CD14-positive monocyte (primary cell): ENCODE results near the gene TENT5C. TPM values are rescaled to one million over a fixed set of nuclear protein-coding genes. Genes with fewer than 3 reads are reported as not detected.

Experiments
- DNase-seq, 3 donors: peaks; one replicate each; pipeline ENCODE4 v3.0.0-alpha.2; 2011 to 2022
- H2AFZ ChIP-seq: 2 replicates; pipeline ENCODE4 v1.6.0; 2012; ENCODE audit warnings: mild to moderate bottlenecking, low read depth, low read length, inconsistent platforms; ENCODE audit not compliant: insufficient read depth, poor library complexity, severe bottlenecking
- H3K27ac ChIP-seq, 2 donors: 1 replicate in 1 of 2; 2 replicates in 1 of 2; pipeline ENCODE4 v1.5.1; 2012 to 2013; ENCODE audit warnings: low read length in 2 of 2, control low read depth in 1 of 2, inconsistent platforms in 1 of 2, low read depth in 1 of 2, mild to moderate bottlenecking in 1 of 2
- H3K27me3 ChIP-seq, 2 donors: one replicate each; pipeline versions ENCODE4 v1.6.0 to v1.6.1; 2011 to 2013; ENCODE audit warnings: low read length in 2 of 2; ENCODE audit not compliant: control insufficient read depth in 2 of 2, insufficient read depth in 2 of 2
- H3K36me3 ChIP-seq, 2 donors: replicated peaks in 1 of 2; 1 replicate in 1 of 2; 2 replicates in 1 of 2; pipeline versions ENCODE4 v1.5.1 to v1.6.1; 2012 to 2013; ENCODE audit warnings: low read length in 2 of 2, control low read depth in 1 of 2, inconsistent platforms in 1 of 2, mild to moderate bottlenecking in 1 of 2; ENCODE audit not compliant: insufficient read depth in 2 of 2, control insufficient read depth in 1 of 2
- H3K4me1 ChIP-seq, 2 donors: 1 replicate in 1 of 2; 2 replicates in 1 of 2; pipeline versions ENCODE4 v1.5.1 to v1.6.1; 2012 to 2013; ENCODE audit warnings: low read length in 2 of 2, control low read depth in 1 of 2, inconsistent platforms in 1 of 2, mild to moderate bottlenecking in 1 of 2, moderate library complexity in 1 of 2; ENCODE audit not compliant: insufficient read depth in 2 of 2, control insufficient read depth in 1 of 2
- H3K4me2 ChIP-seq: replicated peaks from 2 replicates; pipeline ENCODE3; 2012; ENCODE audit warnings: low read length, moderate library complexity, mild to moderate bottlenecking; ENCODE audit not compliant: poor library complexity, severe bottlenecking; ENCODE audit errors: extremely low read depth
- H3K4me3 ChIP-seq, 3 experiments: fragments of 200-600 bp in 1 of 3; sonication (generic) in 1 of 3; replicated peaks in 1 of 3; 1 replicate in 2 of 3; 2 replicates in 1 of 3; pipeline ENCODE4 v1.5.1; 2011 to 2013; ENCODE audit warnings: low read length in 3 of 3, mild to moderate bottlenecking in 3 of 3, control low read depth in 2 of 3, low read depth in 2 of 3, inconsistent platforms in 1 of 3, moderate library complexity in 1 of 3
- H3K79me2 ChIP-seq: 2 replicates; pipeline ENCODE4 v1.6.0; 2012; ENCODE audit warnings: mild to moderate bottlenecking, control low read depth, inconsistent platforms, low read length, moderate library complexity; ENCODE audit not compliant: insufficient read depth
- H3K9ac ChIP-seq: 2 replicates; pipeline ENCODE4 v1.6.0; 2017; ENCODE audit warnings: low read length, mild to moderate bottlenecking; ENCODE audit not compliant: insufficient read depth, poor library complexity, severe bottlenecking
- H3K9me3 ChIP-seq, 2 donors: replicated peaks in 1 of 2; 1 replicate in 1 of 2; 2 replicates in 1 of 2; pipeline versions ENCODE4 v1.5.1 to v1.6.1; 2012 to 2013; ENCODE audit warnings: low read length in 2 of 2, control low read depth in 1 of 2; ENCODE audit not compliant: control insufficient read depth in 1 of 2, insufficient read depth in 1 of 2
- H4K20me1 ChIP-seq: 2 replicates; pipeline ENCODE4 v1.6.0; 2012; ENCODE audit warnings: mild to moderate bottlenecking, low read length, control low read depth, moderate library complexity; ENCODE audit not compliant: insufficient read depth
- H3K27ac Mint-ChIP-seq, 7 donors: one replicate each; pipeline ENCODE4 v1.8.0; 2020; ENCODE audit warnings: mild to moderate bottlenecking in 7 of 7, mixed read lengths in 7 of 7, moderate library complexity in 6 of 7, inconsistent platforms in 2 of 7
- H3K27me3 Mint-ChIP-seq, 3 donors: one replicate each; pipeline ENCODE4 v1.8.0; 2021 to 2022; ENCODE audit warnings: low read depth in 3 of 3, mild to moderate bottlenecking in 3 of 3, mixed read lengths in 3 of 3, moderate library complexity in 3 of 3, inconsistent platforms in 1 of 3
- H3K36me3 Mint-ChIP-seq, 2 donors: one replicate each; pipeline ENCODE4 v1.8.0; 2020; ENCODE audit warnings: mixed read lengths in 2 of 2, inconsistent platforms in 1 of 2, mild to moderate bottlenecking in 1 of 2
- H3K4me1 Mint-ChIP-seq: one replicate; pipeline ENCODE4 v1.8.0; 2020; ENCODE audit warnings: mild to moderate bottlenecking, mixed read lengths
- H3K4me3 Mint-ChIP-seq, 2 donors: one replicate each; pipeline ENCODE4 v1.8.0; 2020; ENCODE audit warnings: mild to moderate bottlenecking in 2 of 2, mixed read lengths in 2 of 2, moderate library complexity in 1 of 2
- H3K9me3 Mint-ChIP-seq, 7 donors: one replicate each; pipeline ENCODE4 v1.8.0; 2020 to 2022; ENCODE audit warnings: mixed read lengths in 7 of 7, mild to moderate bottlenecking in 6 of 7, moderate library complexity in 6 of 7, inconsistent platforms in 2 of 7
- WGBS: methylation state at CpG from one replicate; pipeline ENCODE4 v1.1.5; 2013; ENCODE audit warnings: missing lambda C conversion rate; ENCODE audit not compliant: insufficient coverage; 5-methylcytosine and 5-hydroxymethylcytosine counted together
- intact Hi-C, 2 donors: fragments of 100-400 bp; cut with micrococcal nuclease; formaldehyde crosslinking; loops; one replicate each; pipeline versions ENCODE4 v1.15.0 to v1.15.1; 2023
- polyA plus RNA-seq, 3 donors: library from polyadenylated mRNA; depleted of rRNA in 1 of 3; unstranded in 2 of 3; stranded (reverse) in 1 of 3; fragments of 300-500 nt in 2 of 3; fragments of >200 nt in 1 of 3; fragmentation: Illumina TruSeq in 2 of 3; gene quantifications; 1 replicate in 2 of 3; 2 replicates in 1 of 3; pipeline ENCODE4 v1.2.3, GENCODE V29; 2012 to 2021
- TF ChIP-seq, protein P1 (sequence below): fragments of 200-600 bp; IDR thresholded peaks from one replicate; pipeline ENCODE4 v1.8.0; 2022; ENCODE audit warnings: antibody characterized with exemption, mild to moderate bottlenecking

The TENT5C gene
- polyA plus RNA-seq, 3 donors, result 0.17 to 0.69 (median 0.27) TPM

DNA sequence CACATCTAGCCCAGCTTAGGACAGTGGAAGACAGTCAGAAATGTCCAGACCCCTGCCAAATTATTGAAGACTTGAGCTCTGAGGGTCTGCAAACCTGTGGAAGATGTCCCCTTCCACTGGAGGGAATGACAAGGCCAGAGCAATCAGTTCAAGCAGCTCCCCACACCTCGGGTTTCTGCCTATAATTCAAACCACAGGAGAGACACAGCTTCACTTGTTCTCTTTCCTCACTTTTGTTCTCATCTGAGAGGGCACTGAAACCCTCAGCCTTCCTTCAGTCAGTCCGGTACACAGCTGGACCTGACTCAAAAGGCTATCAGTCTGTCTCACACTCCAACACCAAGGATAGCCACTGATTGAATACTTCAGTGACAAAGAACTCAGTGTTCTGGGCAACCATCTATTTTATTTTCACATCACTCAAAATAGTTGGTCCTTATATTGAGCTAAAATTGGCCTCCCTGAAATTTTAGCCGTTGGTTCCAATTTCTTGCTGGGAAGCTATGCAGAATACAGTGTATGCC is 70.1 kb downstream of the TENT5C start:
- H3K79me2 ChIP-seq, result no peaks in the 10 kb centered on the region
- no peak overlapping the region for H2AFZ ChIP-seq
- H3K4me3 Mint-ChIP-seq, result no peak overlapping the region
- no peaks in the 10 kb centered on the region for H3K27me3 ChIP-seq
- peaks cover 1 to 3% (median 2%) of the 10 kb centered on the region in 3 donors for H3K27me3 Mint-ChIP-seq
- H3K36me3 Mint-ChIP-seq, result no peaks in the 10 kb centered on the region
- H3K9ac ChIP-seq, result no peak overlapping the region
- H3K27ac ChIP-seq, result no peak overlapping the region
- 75% methylated on average over 2 of the region's 3 CpGs for WGBS
- H3K4me3 ChIP-seq, result no peak overlapping the region
- peaks cover 14% of the 10 kb centered on the region for H3K4me1 Mint-ChIP-seq
- H4K20me1 ChIP-seq, result no peaks in the 10 kb centered on the region
- H3K9me3 Mint-ChIP-seq, result peaks cover 0 to 1% (median 0%) of the 10 kb centered on the region in 7 donors
- DNase-seq, result no peak
- TF ChIP-seq, protein P1, sequence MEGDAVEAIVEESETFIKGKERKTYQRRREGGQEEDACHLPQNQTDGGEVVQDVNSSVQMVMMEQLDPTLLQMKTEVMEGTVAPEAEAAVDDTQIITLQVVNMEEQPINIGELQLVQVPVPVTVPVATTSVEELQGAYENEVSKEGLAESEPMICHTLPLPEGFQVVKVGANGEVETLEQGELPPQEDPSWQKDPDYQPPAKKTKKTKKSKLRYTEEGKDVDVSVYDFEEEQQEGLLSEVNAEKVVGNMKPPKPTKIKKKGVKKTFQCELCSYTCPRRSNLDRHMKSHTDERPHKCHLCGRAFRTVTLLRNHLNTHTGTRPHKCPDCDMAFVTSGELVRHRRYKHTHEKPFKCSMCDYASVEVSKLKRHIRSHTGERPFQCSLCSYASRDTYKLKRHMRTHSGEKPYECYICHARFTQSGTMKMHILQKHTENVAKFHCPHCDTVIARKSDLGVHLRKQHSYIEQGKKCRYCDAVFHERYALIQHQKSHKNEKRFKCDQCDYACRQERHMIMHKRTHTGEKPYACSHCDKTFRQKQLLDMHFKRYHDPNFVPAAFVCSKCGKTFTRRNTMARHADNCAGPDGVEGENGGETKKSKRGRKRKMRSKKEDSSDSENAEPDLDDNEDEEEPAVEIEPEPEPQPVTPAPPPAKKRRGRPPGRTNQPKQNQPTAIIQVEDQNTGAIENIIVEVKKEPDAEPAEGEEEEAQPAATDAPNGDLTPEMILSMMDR, result no peak
- intact Hi-C loops, result no loop called here
- H3K9me3 ChIP-seq, result no peaks in the 10 kb centered on the region
- no peaks in the 10 kb centered on the region for H3K36me3 ChIP-seq
- H3K4me1 ChIP-seq, result peaks cover 11% of the 10 kb centered on the region in 2 donors
- H3K4me2 ChIP-seq, result no peak overlapping the region
- no peak overlapping the region for H3K27ac Mint-ChIP-seq

DNA sequence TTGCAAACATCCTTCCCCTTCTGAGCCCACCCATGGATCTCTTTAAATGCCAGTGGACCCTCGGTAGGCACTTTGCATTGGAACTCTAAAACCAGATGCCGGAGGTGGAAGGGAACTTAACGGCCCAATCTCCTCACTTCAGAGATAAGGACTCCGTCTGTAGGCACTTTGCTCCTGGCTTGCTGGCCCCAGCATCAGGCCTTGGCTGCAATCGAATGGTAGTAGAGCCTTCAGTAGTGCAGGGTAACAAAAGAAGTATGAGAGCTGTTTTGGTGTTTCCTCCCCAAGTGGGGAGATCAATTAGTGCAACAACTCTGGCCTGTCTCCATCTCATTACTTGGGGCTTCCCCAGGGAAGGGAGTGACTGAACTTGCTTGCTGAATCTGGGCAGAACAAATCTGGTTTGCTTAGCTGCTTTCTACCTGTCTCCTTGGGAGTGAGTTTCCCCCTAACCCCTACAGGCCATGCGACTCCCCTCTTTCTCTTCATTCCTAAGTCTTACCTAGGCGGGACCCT is 70.8 kb downstream of the TENT5C start:
- no peak overlapping the region for H3K4me2 ChIP-seq
- H3K9me3 ChIP-seq, result no peaks in the 10 kb centered on the region
- Mint-ChIP-seq H3K4me1 (peaks cover 8% of the 10 kb centered on the region), H3K9me3 (peaks cover 0 to 1% (median 0%) of the 10 kb centered on the region in 7 donors), H3K4me3 (no peak overlapping the region), H3K27ac (no peak overlapping the region), H3K27me3 (peaks cover 1 to 3% (median 2%) of the 10 kb centered on the region in 3 donors), H3K36me3 (no peaks in the 10 kb centered on the region)
- TF ChIP-seq, protein P1, result no peak
- no peaks in the 10 kb centered on the region for H4K20me1 ChIP-seq
- WGBS, result 91% methylated on average over 7 of the region's 7 CpGs
- H2AFZ ChIP-seq, result no peak overlapping the region
- intact Hi-C loops, result no loop called here
- H3K4me1 ChIP-seq, result peaks cover 4 to 5% of the 10 kb centered on the region in 2 donors
- H3K27me3 ChIP-seq, result no peaks in the 10 kb centered on the region
- no peak overlapping the region for H3K27ac ChIP-seq
- no peak overlapping the region for H3K4me3 ChIP-seq
- no peak for DNase-seq
- H3K36me3 ChIP-seq, result no peaks in the 10 kb centered on the region
- no peaks in the 10 kb centered on the region for H3K79me2 ChIP-seq
- H3K9ac ChIP-seq, result no peak overlapping the region

Other genes with a start within 250 kb of the TENT5C start
- 10 to 100 TPM in 1 of 3 donors, 1 to 10 TPM in 2; 4.0 to 10.5 (median 7.2) TPM for gene MAN1A2, start 238.6 kb upstream of the TENT5C start, polyA plus RNA-seq